ENCODE measurements around the gene U2AF2. TPM values are rescaled to one million over a fixed set of nuclear protein-coding genes. Genes with fewer than 3 reads are reported as not detected.
A peak's percentile ranks its signal among the peaks of the same experiment; 100 is the strongest.

Gene U2AF2
- total and polyA plus RNA-seq, 2 of the 4 experiments (the other 2 are of a cell fraction), result 120 to 260 TPM

GRCh38 chr19:55652311-55653128 lies 2.3 kb upstream of the U2AF2 start:
- no peaks in the 10 kb centered on the region for H3K27me3 ChIP-seq (ENCODE audit: control insufficient read depth, insufficient read depth, low read length)
- H2BK20ac ChIP-seq (ENCODE audit: low read depth, low read length), result no peak overlapping the region
- H2BK120ac ChIP-seq (ENCODE audit: low read depth, low read length), result no peak overlapping the region
- peaks cover 30% of the 10 kb centered on the region for H4K20me1 ChIP-seq (ENCODE audit: insufficient read depth, low read length)
- peak overlapping the region; percentile 15 for H2AFZ ChIP-seq (replicated peaks; ENCODE audit: low read length, poor library complexity)
- H3K4me1 ChIP-seq (ENCODE audit: control insufficient read depth, insufficient read depth, low read length), result peaks cover 13% of the 10 kb centered on the region
- ATAC-seq (ENCODE audit: low read depth), result no peak
- H2AK9ac ChIP-seq (replicated peaks; ENCODE audit: low read depth, low read length, poor library complexity), result peak overlapping the region; percentile 61
- no peak overlapping the region; the same call in 1 of the 2 replicates for H2AK5ac ChIP-seq (ENCODE audit: low read depth, low read length)
- H3K18ac ChIP-seq (ENCODE audit: low read depth, low read length), result no peak overlapping the region
- no peak overlapping the region for H2BK15ac ChIP-seq (ENCODE audit: low read depth, low read length)
- ChIA-PET CTCF (interaction anchor here (0.5 to 0.9 kb wide), 4 partner anchors 14 to 1516 kb away, joined by 3 to 4 read pairs (median 3); no protein-coding TSS in a partner anchor), POLR2A (ENCODE audit: unreplicated experiment) (interaction anchor here (0.6 kb wide), 1 partner anchor 403 kb away, joined by 10 read pairs; no protein-coding TSS in a partner anchor)
- no peak overlapping the region for H3K4me2 ChIP-seq (ENCODE audit: low read depth, low read length)
- no peak overlapping the region for H3K27ac ChIP-seq (ENCODE audit: insufficient read depth, low read length)
- no TSS peak for BruUV-seq (replicated peaks)
- H3K9me3 ChIP-seq (ENCODE audit: control insufficient read depth, insufficient read depth, low read length), result no peaks in the 10 kb centered on the region
- intact Hi-C loops (cut with micrococcal nuclease), result no loop called here
- no peak for DNase-seq
- TF ChIP-seq FOS (IDR thresholded peaks at IDR 0.05; ENCODE audit: low read depth, low read length), result no peak
- TF ChIP-seq MXI1 (IDR thresholded peaks at IDR 0.05; ENCODE audit: borderline replicate concordance, low read depth, low read length), result no peak
- TF ChIP-seq POLR2A (IDR thresholded peaks at IDR 0.05; ENCODE audit: low read depth, low read length), result no peak
- no peak for TF ChIP-seq USF2 (IDR thresholded peaks at IDR 0.05; ENCODE audit: low read depth, low read length)
- dilution Hi-C loops (cut with HindIII; ENCODE audit: low sequenced_read_pairs, unreplicated experiment), result no loop called here
- no peak overlapping the region for H3K4ac ChIP-seq (ENCODE audit: low read depth, low read length)
- no peak overlapping the region for H3K56ac ChIP-seq (ENCODE audit: extremely low read depth, insufficient read depth, low read length)
- H2BK5ac ChIP-seq (ENCODE audit: low read depth, low read length, poor library complexity, severe bottlenecking), result no peak overlapping the region
- no peak overlapping the region for H3K23ac ChIP-seq (ENCODE audit: low read depth, low read length)
- no peak overlapping the region for H4K5ac ChIP-seq (ENCODE audit: low read depth, low read length)
- H3K14ac ChIP-seq (replicated peaks; ENCODE audit: low read depth, low read length), result no peak overlapping the region
- H3K79me1 ChIP-seq (ENCODE audit: low read depth in 1 of 2, low read length in 2 of 2), result peaks cover 8 to 19% of the 10 kb centered on the region in 2 experiments; a peak in 3 of 4 replicates
- peaks cover 8% of the 10 kb centered on the region for H3K36me3 ChIP-seq (ENCODE audit: control insufficient read depth, insufficient read depth, low read length)
- in situ Hi-C loops (cut with MboI; ENCODE audit: low sequenced_read_pairs), result loop anchor here (25.0 kb wide), 2 partner anchors 1190 to 1515 kb away; partner anchors contain the start of genes CDC42EP5, CNOT3 and LENG9
- 71% methylated on average over 34 of the region's 71 CpGs; no CpG with 5 or more reads in 1 of the 2 experiments for WGBS, 2 experiments (ENCODE audit: extremely low coverage in 2 of 2, insufficient read length in 1 of 2)
- H3K9ac ChIP-seq (ENCODE audit: low read depth, low read length), result no peak overlapping the region
- H3K9me1 ChIP-seq (ENCODE audit: insufficient read depth, low read length), result 0 out of 2 replicates have a peak, but pooled peaks cover 10% of the 10 kb centered on the region
- H4K8ac ChIP-seq (ENCODE audit: low read depth in 2 of 2, low read length in 2 of 2), result no peak overlapping the region
- H3K4me3 ChIP-seq (ENCODE audit: insufficient read depth, low read depth, low read length), result no peak overlapping the region
- H4K91ac ChIP-seq (ENCODE audit: insufficient read depth, low read depth, low read length), result no peak overlapping the region
